ENCODE data around the gene RAB4A. TPM values are rescaled to one million over a fixed set of nuclear protein-coding genes. Genes with fewer than 3 reads are reported as not detected.

RAB4A gene
- polyA plus RNA-seq, 1 donor from 2014 or later = 49.8 TPM

DNA sequence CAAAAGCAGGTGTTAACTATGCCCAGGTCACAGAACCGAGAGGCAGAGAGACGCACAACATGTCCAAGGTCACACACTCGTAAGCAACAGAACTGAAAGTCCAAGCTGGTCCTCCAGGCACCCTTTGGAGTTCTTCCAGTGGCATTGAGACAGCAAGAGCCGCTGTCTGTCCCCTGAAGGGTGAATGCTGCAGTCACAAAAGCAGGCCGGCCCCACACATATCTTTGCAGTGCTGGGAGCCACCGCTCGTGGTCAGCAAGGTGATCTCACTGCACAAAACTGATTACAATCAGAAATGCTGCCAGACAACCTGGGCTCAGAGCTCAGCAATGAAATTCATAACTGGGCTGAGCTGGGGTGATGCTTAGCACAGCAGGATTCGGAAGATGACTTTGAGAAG, 47.4 kb upstream of the RAB4A start:
- Histone ChIP-seq H3K9ac (ENCODE audit: low read length) (no peak overlapping the region), H3K27ac (ENCODE audit: low read length) (no peak overlapping the region), H3K4me3 (ENCODE audit: low read length) (no peak overlapping the region)

GRCh38 chr1:229224308-229224707, 46.6 kb upstream of the RAB4A start:
- Histone ChIP-seq H3K9me3 (ENCODE audit: low read length) (no peaks in the 10 kb centered on the region), H3K4me2 (ENCODE audit: low read length) (no peak overlapping the region), H3K27ac (ENCODE audit: low read length) (no peak overlapping the region), H2AFZ (ENCODE audit: low read depth, low read length) (no peak overlapping the region), H3K9ac (ENCODE audit: low read length) (no peak overlapping the region), H3K4me3 (ENCODE audit: low read length) (no peak overlapping the region), H3K36me3 (ENCODE audit: insufficient read depth, low read length) (no peaks in the 10 kb centered on the region), H3F3A (ENCODE audit: insufficient read depth, low read length, poor library complexity, severe bottlenecking) (no peaks in the 10 kb centered on the region), H3K27me3 (ENCODE audit: insufficient read depth, low read depth, low read length) (no peaks in the 10 kb centered on the region), H3K9me2 (ENCODE audit: insufficient read depth, low read length) (no peaks in the 10 kb centered on the region), H4K20me1 (ENCODE audit: insufficient read depth) (no peaks in the 10 kb centered on the region), H3K79me2 (replicated peaks; ENCODE audit: insufficient read depth, low read length) (no peaks in the 10 kb centered on the region)
- TF ChIP-seq SMC3 (conservative IDR thresholded peaks at IDR 0.05; ENCODE audit: poor library complexity) (no peak), EP300 (conservative IDR thresholded peaks at IDR 0.05; ENCODE audit: poor library complexity, severe bottlenecking) (no peak), POLR2AphosphoS5 (IDR thresholded peaks at IDR 0.05) (no peak), TAF1 (IDR thresholded peaks at IDR 0.05; ENCODE audit: low read depth) (no peak), EZH2 (IDR thresholded peaks at IDR 0.05; ENCODE audit: borderline replicate concordance, insufficient read depth, low read length, poor library complexity, severe bottlenecking) (no peak), RAD21 (conservative IDR thresholded peaks at IDR 0.05) (no peak), MXI1 (conservative IDR thresholded peaks at IDR 0.05; ENCODE audit: poor library complexity, severe bottlenecking) (no peak)
- TF ChIP-seq, protein P1, sequence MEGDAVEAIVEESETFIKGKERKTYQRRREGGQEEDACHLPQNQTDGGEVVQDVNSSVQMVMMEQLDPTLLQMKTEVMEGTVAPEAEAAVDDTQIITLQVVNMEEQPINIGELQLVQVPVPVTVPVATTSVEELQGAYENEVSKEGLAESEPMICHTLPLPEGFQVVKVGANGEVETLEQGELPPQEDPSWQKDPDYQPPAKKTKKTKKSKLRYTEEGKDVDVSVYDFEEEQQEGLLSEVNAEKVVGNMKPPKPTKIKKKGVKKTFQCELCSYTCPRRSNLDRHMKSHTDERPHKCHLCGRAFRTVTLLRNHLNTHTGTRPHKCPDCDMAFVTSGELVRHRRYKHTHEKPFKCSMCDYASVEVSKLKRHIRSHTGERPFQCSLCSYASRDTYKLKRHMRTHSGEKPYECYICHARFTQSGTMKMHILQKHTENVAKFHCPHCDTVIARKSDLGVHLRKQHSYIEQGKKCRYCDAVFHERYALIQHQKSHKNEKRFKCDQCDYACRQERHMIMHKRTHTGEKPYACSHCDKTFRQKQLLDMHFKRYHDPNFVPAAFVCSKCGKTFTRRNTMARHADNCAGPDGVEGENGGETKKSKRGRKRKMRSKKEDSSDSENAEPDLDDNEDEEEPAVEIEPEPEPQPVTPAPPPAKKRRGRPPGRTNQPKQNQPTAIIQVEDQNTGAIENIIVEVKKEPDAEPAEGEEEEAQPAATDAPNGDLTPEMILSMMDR (IDR thresholded peaks at IDR 0.05; ENCODE audit: poor library complexity, severe bottlenecking) = no peak
- TF ChIP-seq, protein P2, sequence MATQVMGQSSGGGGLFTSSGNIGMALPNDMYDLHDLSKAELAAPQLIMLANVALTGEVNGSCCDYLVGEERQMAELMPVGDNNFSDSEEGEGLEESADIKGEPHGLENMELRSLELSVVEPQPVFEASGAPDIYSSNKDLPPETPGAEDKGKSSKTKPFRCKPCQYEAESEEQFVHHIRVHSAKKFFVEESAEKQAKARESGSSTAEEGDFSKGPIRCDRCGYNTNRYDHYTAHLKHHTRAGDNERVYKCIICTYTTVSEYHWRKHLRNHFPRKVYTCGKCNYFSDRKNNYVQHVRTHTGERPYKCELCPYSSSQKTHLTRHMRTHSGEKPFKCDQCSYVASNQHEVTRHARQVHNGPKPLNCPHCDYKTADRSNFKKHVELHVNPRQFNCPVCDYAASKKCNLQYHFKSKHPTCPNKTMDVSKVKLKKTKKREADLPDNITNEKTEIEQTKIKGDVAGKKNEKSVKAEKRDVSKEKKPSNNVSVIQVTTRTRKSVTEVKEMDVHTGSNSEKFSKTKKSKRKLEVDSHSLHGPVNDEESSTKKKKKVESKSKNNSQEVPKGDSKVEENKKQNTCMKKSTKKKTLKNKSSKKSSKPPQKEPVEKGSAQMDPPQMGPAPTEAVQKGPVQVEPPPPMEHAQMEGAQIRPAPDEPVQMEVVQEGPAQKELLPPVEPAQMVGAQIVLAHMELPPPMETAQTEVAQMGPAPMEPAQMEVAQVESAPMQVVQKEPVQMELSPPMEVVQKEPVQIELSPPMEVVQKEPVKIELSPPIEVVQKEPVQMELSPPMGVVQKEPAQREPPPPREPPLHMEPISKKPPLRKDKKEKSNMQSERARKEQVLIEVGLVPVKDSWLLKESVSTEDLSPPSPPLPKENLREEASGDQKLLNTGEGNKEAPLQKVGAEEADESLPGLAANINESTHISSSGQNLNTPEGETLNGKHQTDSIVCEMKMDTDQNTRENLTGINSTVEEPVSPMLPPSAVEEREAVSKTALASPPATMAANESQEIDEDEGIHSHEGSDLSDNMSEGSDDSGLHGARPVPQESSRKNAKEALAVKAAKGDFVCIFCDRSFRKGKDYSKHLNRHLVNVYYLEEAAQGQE (IDR thresholded peaks at IDR 0.05; ENCODE audit: borderline replicate concordance) = no peak

More for the DNA sequence above, 47.4 kb upstream of the RAB4A start:
- H3K79me2 ChIP-seq (replicated peaks; ENCODE audit: insufficient read depth, low read length) = no peaks in the 10 kb centered on the region
- no peaks in the 10 kb centered on the region for H3K27me3 ChIP-seq (ENCODE audit: insufficient read depth, low read depth, low read length)
- H3K9me2 ChIP-seq (ENCODE audit: insufficient read depth, low read length) = no peaks in the 10 kb centered on the region
- H3F3A ChIP-seq (ENCODE audit: insufficient read depth, low read length, poor library complexity, severe bottlenecking) = no peaks in the 10 kb centered on the region
- no peak overlapping the region for H2AFZ ChIP-seq (ENCODE audit: low read depth, low read length)
- H3K4me2 ChIP-seq (ENCODE audit: low read length) = no peak overlapping the region
- H3K36me3 ChIP-seq (ENCODE audit: insufficient read depth, low read length) = no peaks in the 10 kb centered on the region
- no peaks in the 10 kb centered on the region for H4K20me1 ChIP-seq (ENCODE audit: insufficient read depth)
- TF ChIP-seq RAD21 (conservative IDR thresholded peaks at IDR 0.05) (no peak), TAF1 (IDR thresholded peaks at IDR 0.05; ENCODE audit: low read depth) (no peak), EZH2 (IDR thresholded peaks at IDR 0.05; ENCODE audit: borderline replicate concordance, insufficient read depth, low read length, poor library complexity, severe bottlenecking) (no peak), MXI1 (conservative IDR thresholded peaks at IDR 0.05; ENCODE audit: poor library complexity, severe bottlenecking) (no peak), POLR2AphosphoS5 (IDR thresholded peaks at IDR 0.05) (no peak), SMC3 (conservative IDR thresholded peaks at IDR 0.05; ENCODE audit: poor library complexity) (no peak), EP300 (conservative IDR thresholded peaks at IDR 0.05; ENCODE audit: poor library complexity, severe bottlenecking) (no peak)
- TF ChIP-seq, protein P1 (IDR thresholded peaks at IDR 0.05; ENCODE audit: poor library complexity, severe bottlenecking) = no peak
- TF ChIP-seq, protein P2 (IDR thresholded peaks at IDR 0.05; ENCODE audit: borderline replicate concordance) = no peak
- H3K9me3 ChIP-seq (ENCODE audit: low read length) = no peaks in the 10 kb centered on the region

Data from neural cell (in vitro differentiated cells).